Astrocyte of the cerebellum (primary cell): ENCODE data around the gene R3HDM2.

Experiments used
- DNase-seq: peaks from one replicate; pipeline ENCODE4 v3.0.0-alpha.2; 2011; ENCODE audit warnings: low read depth
- H3K4me3 ChIP-seq: 2 replicates; pipeline ENCODE4 v1.5.1; 2011; ENCODE audit warnings: mild to moderate bottlenecking, low read depth, low read length, moderate library complexity
- in situ Hi-C: cut with HindIII; loops from 2 replicates; pipeline ENCODE4 v1.10.0; 2017; ENCODE audit warnings: low sequenced_read_pairs
- TF ChIP-seq, protein P1 (sequence below): IDR thresholded peaks from 2 replicates; pipeline ENCODE4 v1.5.1; 2012; ENCODE audit warnings: low read length, low read depth, moderate library complexity, mild to moderate bottlenecking; ENCODE audit errors: missing control alignments

The R3HDM2 gene

DNA sequence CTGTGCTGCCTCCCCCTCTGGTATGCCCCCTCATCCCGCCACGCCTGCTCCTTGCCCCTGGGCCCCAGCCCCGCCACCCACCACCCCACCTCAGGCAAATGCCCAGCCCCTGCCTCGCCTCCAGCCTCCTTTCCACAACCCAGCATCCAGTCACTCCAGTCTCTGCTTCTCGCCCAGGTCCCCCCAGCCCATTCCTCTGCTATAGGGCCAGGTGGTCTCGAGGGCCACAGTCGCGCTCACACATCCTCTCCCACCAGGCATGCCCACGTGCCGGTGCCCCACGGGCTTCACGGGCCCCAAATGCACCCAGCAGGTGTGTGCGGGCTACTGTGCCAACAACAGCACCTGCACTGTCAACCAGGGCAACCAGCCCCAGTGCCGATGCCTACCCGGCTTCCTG, 220.4 kb downstream of the R3HDM2 start:
- no peak for DNase-seq
- no peak overlapping the region for H3K4me3 ChIP-seq
- in situ Hi-C loops = no loop called here
- TF ChIP-seq, protein P1, sequence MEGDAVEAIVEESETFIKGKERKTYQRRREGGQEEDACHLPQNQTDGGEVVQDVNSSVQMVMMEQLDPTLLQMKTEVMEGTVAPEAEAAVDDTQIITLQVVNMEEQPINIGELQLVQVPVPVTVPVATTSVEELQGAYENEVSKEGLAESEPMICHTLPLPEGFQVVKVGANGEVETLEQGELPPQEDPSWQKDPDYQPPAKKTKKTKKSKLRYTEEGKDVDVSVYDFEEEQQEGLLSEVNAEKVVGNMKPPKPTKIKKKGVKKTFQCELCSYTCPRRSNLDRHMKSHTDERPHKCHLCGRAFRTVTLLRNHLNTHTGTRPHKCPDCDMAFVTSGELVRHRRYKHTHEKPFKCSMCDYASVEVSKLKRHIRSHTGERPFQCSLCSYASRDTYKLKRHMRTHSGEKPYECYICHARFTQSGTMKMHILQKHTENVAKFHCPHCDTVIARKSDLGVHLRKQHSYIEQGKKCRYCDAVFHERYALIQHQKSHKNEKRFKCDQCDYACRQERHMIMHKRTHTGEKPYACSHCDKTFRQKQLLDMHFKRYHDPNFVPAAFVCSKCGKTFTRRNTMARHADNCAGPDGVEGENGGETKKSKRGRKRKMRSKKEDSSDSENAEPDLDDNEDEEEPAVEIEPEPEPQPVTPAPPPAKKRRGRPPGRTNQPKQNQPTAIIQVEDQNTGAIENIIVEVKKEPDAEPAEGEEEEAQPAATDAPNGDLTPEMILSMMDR = no peak

GRCh38 chr12:57209916-57210315, 220.9 kb downstream of the R3HDM2 start:
- in situ Hi-C loops = no loop called here
- H3K4me3 ChIP-seq = no peak overlapping the region
- DNase-seq = no peak
- TF ChIP-seq, protein P1 = no peak

DNA sequence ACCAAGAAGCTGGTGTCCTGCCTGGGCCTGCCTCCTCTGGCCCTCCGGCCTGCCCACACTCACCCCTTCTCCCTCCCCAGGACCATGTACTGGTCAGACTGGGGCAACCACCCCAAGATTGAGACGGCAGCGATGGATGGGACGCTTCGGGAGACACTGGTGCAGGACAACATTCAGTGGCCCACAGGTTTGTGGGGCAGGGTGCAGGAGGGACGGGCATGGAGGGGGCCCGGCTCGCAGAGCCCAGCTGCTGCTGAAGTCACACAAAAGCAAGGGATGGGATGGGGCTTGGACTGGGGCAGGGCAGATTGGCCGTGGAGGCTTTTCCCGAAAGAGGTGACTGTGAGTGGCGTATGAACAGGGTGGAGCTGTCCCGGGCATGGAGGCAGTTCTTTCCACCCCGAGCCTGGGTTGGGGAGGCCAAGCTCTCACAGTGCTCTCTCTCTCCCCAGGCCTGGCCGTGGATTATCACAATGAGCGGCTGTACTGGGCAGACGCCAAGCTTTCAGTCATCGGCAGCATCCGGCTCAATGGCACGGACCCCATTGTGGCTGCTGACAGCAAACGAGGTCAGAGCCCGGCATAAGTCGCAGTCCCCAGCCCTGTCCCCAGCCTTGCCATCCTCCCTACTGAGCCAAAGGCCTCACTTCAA, 222.1 kb downstream of the R3HDM2 start:
- TF ChIP-seq, protein P1 = no peak
- in situ Hi-C loops = no loop called here
- DNase-seq = no peak
- no peak overlapping the region for H3K4me3 ChIP-seq

DNA sequence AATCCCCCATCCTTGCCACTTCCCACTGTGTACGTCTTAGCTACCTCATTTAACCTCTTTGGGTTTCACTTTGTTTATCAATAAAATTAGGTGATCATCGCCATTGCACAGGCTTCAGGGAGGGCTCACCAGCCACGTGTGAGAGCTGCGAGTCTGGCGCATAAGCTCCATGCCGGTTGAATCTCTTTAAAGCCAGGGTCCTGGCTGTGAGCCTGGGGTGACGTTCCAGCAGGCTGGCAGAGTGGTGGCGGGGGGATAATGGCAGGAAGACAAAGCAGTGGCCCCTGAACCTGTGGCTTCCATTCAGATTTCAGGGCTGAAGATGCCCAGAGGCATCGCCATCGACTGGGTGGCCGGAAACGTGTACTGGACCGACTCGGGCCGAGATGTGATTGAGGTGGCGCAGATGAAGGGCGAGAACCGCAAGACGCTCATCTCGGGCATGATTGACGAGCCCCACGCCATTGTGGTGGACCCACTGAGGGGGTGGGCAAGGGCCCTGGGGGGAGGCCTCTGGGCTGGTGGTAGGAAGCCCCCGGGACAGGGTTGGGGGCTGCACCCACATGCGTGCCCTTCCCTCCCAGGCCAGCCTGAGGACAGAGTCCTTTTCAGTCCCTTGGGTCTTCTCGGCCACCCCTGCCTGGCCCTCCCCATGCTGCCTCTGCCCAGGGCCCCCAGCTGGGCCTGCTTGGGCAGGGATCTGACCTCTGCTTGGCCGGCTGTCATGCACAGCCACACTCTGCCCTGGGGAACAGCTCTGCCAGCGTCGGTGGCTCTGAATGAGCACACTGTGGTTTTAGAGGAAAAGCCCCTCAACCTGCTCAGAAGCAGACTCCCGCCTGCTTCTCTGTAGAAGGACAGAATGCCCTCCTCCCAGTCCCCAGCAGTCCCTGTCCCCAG, 222.9 kb downstream of the R3HDM2 start:
- no peak overlapping the region for H3K4me3 ChIP-seq
- DNase-seq = no peak
- TF ChIP-seq, protein P1 = no peak
- in situ Hi-C loops = no loop called here

- no peak overlapping the region for H3K4me3 ChIP-seq
- in situ Hi-C loops = no loop called here
- TF ChIP-seq, protein P1 = no peak
- DNase-seq = no peak
Observed at GRCh38 chr12:57205931-57206330, 224.9 kb downstream of the R3HDM2 start.

DNA sequence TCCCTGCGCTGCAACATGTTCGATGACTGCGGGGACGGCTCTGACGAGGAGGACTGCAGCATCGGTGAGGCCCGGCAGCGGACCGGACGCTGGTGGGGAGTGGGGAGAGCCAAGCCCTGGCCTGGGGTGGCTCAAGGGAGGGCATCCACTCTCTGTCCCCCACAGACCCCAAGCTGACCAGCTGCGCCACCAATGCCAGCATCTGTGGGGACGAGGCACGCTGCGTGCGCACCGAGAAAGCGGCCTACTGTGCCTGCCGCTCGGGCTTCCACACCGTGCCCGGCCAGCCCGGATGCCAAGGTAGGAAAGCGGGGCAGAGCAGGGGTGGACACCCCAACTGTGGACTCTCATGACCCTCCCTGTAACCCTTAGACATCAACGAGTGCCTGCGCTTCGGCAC, 225.7 kb downstream of the R3HDM2 start:
- in situ Hi-C loops = no loop called here
- no peak overlapping the region for H3K4me3 ChIP-seq
- no peak for DNase-seq
- TF ChIP-seq, protein P1 = no peak
